K562 (cell line): ENCODE data around the gene PSMA6. TPM values are rescaled to one million over a fixed set of nuclear protein-coding genes. Genes with fewer than 3 reads are reported as not detected.

Experiments
- ASH1L ChIP-seq: fragments of 450-650 bp; IDR thresholded peaks from 2 replicates; pipeline ENCODE4 v1.6.1; 2018; ENCODE audit warnings: borderline replicate concordance, mild to moderate bottlenecking, low read depth; ENCODE audit not compliant: partially characterized antibody
- ESRRA ChIP-seq: fragments of 450-650 bp; IDR thresholded peaks from 2 replicates; pipeline ENCODE4 v1.6.1; 2014; ENCODE audit warnings: low read depth, mild to moderate bottlenecking, moderate library complexity, borderline replicate concordance
- MTA3 ChIP-seq: fragments of 450-650 bp; formaldehyde crosslinking; IDR thresholded peaks from 2 replicates; pipeline ENCODE4 v1.6.1; 2017; ENCODE audit warnings: mild to moderate bottlenecking, borderline replicate concordance
- POLR3A ChIP-seq: IDR thresholded peaks from 2 replicates; pipeline ENCODE4 v1.6.1; 2011; ENCODE audit warnings: borderline replicate concordance, mild to moderate bottlenecking, moderate library complexity; ENCODE audit not compliant: insufficient read length, insufficient read depth; ENCODE audit errors: extremely low read depth
- SIX5 ChIP-seq, 2 experiments: IDR thresholded peaks; 2 replicates each; pipeline ENCODE4 v1.6.1; 2011; ENCODE audit warnings: low read length in 2 of 2, borderline replicate concordance in 1 of 2, low read depth in 1 of 2, mild to moderate bottlenecking in 1 of 2, moderate library complexity in 1 of 2; ENCODE audit not compliant: insufficient read depth in 1 of 2
- SMAD1 ChIP-seq: fragments of 150-350 bp; IDR thresholded peaks from 2 replicates; pipeline ENCODE4 v1.6.1; 2014; ENCODE audit warnings: low read length, low read depth; ENCODE audit not compliant: partially characterized antibody
- TSC22D4 ChIP-seq: fragments of 450-650 bp; IDR thresholded peaks from 2 replicates; pipeline ENCODE4 v1.6.1; 2016; ENCODE audit warnings: missing genetic modification characterization, missing biosample characterization, control low read depth
- ZFX ChIP-seq: sonication (generic); formaldehyde crosslinking; IDR thresholded peaks from 2 replicates; pipeline ENCODE4 v1.8.0; 2022; ENCODE audit warnings: mild to moderate bottlenecking, missing genetic modification reagents, moderate library complexity
- ZKSCAN3 ChIP-seq: fragments of 250-450 bp; sonication (Bioruptor Pico); IDR thresholded peaks from 2 replicates; pipeline ENCODE4 v1.4.0; 2020
- ZNF197 ChIP-seq: fragments of 200-800 bp; sonication (Bioruptor generic); IDR thresholded peaks from 2 replicates; pipeline ENCODE4 v1.6.1; 2016; ENCODE audit warnings: low read depth, missing genetic modification characterization, missing compliant biosample characterization
- ZNF780A ChIP-seq: fragments of 250-450 bp; sonication (Bioruptor Pico); IDR thresholded peaks from 2 replicates; pipeline ENCODE4 v1.5.0; 2021; ENCODE audit warnings: mild to moderate bottlenecking
- polyA plus RNA-seq, 8 experiments: library from polyadenylated mRNA; depleted of rRNA in 4 of 8; stranded (reverse) in 5 of 8; unstranded in 3 of 8; fragments of >200 nt; fragmentation: Nextera tagmentation in 2 of 8; fragmentation: Illumina TruSeq in 1 of 8; extraction: Ambion mirVana in 2 of 8; extraction: Trizol in 1 of 8; gene quantifications; 2 replicates each; pipeline versions ENCODE4 v1.2.1 to v1.2.3, GENCODE V29; 2011 to 2014; ENCODE audit warnings: inconsistent platforms in 1 of 8, missing spikeins in 1 of 8
- total RNA-seq, 7 experiments: library from RNA; depleted of rRNA in 6 of 7; stranded (reverse); fragments of >200 nt in 6 of 7; fragmentation: Illumina TruSeq in 2 of 7; extraction: Trizol in 2 of 7; gene quantifications; 2 replicates each; pipeline versions ENCODE4 v1.2.1 to v1.2.3, GENCODE V29; 2011 to 2021; ENCODE audit warnings: low replicate concordance in 1 of 7
- TF ChIP-seq, protein P1 (sequence below): fragments of 200-800 bp; sonication (Bioruptor generic); IDR thresholded peaks from 2 replicates; pipeline ENCODE4 v1.6.1; 2017; ENCODE audit warnings: missing genetic modification characterization, missing compliant biosample characterization
- TF ChIP-seq, protein P2 (sequence below): sonication (generic); formaldehyde crosslinking; IDR thresholded peaks from 2 replicates; pipeline ENCODE4 v1.8.0; 2022; ENCODE audit warnings: mild to moderate bottlenecking, missing genetic modification reagents
- TF ChIP-seq, protein P3 (sequence below): fragments of 250-450 bp; sonication (Bioruptor Pico); IDR thresholded peaks from 2 replicates; pipeline ENCODE4 v1.4.0; 2020; ENCODE audit warnings: mild to moderate bottlenecking, moderate library complexity, borderline replicate concordance
- TF ChIP-seq, protein P4 (sequence below): fragments of 450-650 bp; IDR thresholded peaks from 2 replicates; pipeline ENCODE4 v1.7.0; 2016; ENCODE audit warnings: borderline replicate concordance

PSMA6 gene
- total and polyA plus RNA-seq, 9 of the 15 experiments (the other 6 are each of a cell fraction or from before 2014, with no cell fraction given) = 210 to 952 (median 288) TPM

DNA sequence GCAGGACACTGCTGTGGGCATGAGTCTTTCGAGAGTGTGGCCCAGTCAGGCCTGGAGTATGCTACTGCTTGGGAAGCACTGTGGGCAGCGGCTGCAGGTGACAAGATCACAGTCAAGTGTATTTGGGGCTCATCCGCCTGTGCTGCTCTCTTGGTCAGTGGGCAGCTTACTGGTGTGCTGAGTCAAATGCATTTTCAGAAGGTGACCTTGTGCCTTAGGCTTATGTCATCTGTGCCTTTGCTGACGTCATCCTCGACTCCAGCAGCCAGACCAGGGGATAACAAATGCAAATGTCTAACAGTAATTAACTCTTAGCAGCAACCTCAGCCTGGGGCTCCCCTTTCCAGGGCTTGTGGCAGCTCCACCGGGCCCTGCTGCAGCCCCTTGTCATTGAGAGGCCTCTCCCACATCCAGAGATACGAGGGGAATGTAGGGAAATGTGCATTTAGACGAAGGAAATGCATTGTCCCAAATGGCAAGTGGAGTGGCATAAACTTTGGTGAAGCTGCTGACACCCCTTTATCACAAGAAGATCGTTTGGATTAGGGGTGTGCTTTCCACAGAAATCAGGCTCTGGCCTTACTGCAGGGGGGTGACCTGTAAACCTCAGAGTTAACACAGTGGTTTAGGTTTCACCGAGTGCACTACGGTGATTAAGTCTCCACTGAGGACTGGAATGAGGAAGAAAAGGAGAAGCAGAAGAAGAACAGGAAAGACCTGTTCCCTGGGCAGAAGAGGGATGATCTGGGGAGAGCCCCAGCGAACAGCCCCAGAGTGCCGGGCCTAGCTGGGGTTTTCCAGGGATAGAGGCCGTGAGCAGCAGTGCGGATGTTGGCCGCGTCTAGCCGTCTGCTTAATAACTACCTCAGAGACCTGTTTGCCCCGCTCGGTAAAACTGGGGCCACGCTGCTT, 39.7 kb downstream of the PSMA6 start (continued):
- TF ChIP-seq, protein P1, sequence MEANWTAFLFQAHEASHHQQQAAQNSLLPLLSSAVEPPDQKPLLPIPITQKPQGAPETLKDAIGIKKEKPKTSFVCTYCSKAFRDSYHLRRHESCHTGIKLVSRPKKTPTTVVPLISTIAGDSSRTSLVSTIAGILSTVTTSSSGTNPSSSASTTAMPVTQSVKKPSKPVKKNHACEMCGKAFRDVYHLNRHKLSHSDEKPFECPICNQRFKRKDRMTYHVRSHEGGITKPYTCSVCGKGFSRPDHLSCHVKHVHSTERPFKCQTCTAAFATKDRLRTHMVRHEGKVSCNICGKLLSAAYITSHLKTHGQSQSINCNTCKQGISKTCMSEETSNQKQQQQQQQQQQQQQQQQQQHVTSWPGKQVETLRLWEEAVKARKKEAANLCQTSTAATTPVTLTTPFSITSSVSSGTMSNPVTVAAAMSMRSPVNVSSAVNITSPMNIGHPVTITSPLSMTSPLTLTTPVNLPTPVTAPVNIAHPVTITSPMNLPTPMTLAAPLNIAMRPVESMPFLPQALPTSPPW (CRISPR knock-in tag) = no peak
- no peak for TF ChIP-seq TSC22D4 (tag)
- no peak for TF ChIP-seq SMAD1
- TF ChIP-seq ZKSCAN3 = no peak
- TF ChIP-seq, protein P2, sequence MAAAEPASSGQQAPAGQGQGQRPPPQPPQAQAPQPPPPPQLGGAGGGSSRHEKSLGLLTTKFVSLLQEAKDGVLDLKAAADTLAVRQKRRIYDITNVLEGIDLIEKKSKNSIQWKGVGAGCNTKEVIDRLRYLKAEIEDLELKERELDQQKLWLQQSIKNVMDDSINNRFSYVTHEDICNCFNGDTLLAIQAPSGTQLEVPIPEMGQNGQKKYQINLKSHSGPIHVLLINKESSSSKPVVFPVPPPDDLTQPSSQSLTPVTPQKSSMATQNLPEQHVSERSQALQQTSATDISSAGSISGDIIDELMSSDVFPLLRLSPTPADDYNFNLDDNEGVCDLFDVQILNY (CRISPR knock-in tag) = no peak
- peak; percentile 58; the same call in 1 of the 2 replicates for TF ChIP-seq MTA3
- TF ChIP-seq ZFX = peak; percentile 28; the same call in 1 of the 2 replicates
- TF ChIP-seq POLR3A = no peak
- TF ChIP-seq, protein P3, sequence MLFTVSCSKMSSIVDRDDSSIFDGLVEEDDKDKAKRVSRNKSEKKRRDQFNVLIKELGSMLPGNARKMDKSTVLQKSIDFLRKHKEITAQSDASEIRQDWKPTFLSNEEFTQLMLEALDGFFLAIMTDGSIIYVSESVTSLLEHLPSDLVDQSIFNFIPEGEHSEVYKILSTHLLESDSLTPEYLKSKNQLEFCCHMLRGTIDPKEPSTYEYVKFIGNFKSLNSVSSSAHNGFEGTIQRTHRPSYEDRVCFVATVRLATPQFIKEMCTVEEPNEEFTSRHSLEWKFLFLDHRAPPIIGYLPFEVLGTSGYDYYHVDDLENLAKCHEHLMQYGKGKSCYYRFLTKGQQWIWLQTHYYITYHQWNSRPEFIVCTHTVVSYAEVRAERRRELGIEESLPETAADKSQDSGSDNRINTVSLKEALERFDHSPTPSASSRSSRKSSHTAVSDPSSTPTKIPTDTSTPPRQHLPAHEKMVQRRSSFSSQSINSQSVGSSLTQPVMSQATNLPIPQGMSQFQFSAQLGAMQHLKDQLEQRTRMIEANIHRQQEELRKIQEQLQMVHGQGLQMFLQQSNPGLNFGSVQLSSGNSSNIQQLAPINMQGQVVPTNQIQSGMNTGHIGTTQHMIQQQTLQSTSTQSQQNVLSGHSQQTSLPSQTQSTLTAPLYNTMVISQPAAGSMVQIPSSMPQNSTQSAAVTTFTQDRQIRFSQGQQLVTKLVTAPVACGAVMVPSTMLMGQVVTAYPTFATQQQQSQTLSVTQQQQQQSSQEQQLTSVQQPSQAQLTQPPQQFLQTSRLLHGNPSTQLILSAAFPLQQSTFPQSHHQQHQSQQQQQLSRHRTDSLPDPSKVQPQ = no peak
- TF ChIP-seq, protein P4, sequence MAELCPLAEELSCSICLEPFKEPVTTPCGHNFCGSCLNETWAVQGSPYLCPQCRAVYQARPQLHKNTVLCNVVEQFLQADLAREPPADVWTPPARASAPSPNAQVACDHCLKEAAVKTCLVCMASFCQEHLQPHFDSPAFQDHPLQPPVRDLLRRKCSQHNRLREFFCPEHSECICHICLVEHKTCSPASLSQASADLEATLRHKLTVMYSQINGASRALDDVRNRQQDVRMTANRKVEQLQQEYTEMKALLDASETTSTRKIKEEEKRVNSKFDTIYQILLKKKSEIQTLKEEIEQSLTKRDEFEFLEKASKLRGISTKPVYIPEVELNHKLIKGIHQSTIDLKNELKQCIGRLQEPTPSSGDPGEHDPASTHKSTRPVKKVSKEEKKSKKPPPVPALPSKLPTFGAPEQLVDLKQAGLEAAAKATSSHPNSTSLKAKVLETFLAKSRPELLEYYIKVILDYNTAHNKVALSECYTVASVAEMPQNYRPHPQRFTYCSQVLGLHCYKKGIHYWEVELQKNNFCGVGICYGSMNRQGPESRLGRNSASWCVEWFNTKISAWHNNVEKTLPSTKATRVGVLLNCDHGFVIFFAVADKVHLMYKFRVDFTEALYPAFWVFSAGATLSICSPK = no peak
- peak; percentile 98 for TF ChIP-seq ESRRA
- TF ChIP-seq ZNF197 = no peak
- TF ChIP-seq ASH1L = no peak
- no peak for TF ChIP-seq ZNF780A (CRISPR knock-in tag)
- TF ChIP-seq SIX5 (IDR thresholded peaks at IDR 0.05; ENCODE audit: borderline replicate concordance in 1 of 2, insufficient read depth in 1 of 2, low read depth in 1 of 2, low read length in 2 of 2) = no peak
